Fibroblast of mammary gland (primary cell): ENCODE data around the gene OSMR.
A peak's percentile ranks its signal among the peaks of the same experiment; 100 is the strongest.

Experiments used
- DNase-seq: peaks from one replicate; pipeline ENCODE4 v3.0.0-alpha.2; 2010; ENCODE audit warnings: low read depth
- H3K4me3 ChIP-seq: 2 replicates; pipeline ENCODE4 v1.5.1; 2011; ENCODE audit warnings: low read depth, mild to moderate bottlenecking, low read length, moderate library complexity; ENCODE audit not compliant: control insufficient read depth
- TF ChIP-seq, protein P1 (sequence below): conservative IDR thresholded peaks from 2 replicates; pipeline ENCODE4 v1.5.1; 2011; ENCODE audit warnings: low read depth, low read length, inconsistent platforms; ENCODE audit not compliant: control insufficient read depth, insufficient read depth

The OSMR gene

GRCh38 chr5:38845526-38846378, at the start of gene OSMR:
OSMR (plus strand) TSS chr5:38846012; CDS start chr5:38869045, 23,033 bp downstream.
- peak within 1 kb of the TSS; percentile 94 for H3K4me3 ChIP-seq
- peak; percentile 98 for DNase-seq
- TF ChIP-seq, protein P1, sequence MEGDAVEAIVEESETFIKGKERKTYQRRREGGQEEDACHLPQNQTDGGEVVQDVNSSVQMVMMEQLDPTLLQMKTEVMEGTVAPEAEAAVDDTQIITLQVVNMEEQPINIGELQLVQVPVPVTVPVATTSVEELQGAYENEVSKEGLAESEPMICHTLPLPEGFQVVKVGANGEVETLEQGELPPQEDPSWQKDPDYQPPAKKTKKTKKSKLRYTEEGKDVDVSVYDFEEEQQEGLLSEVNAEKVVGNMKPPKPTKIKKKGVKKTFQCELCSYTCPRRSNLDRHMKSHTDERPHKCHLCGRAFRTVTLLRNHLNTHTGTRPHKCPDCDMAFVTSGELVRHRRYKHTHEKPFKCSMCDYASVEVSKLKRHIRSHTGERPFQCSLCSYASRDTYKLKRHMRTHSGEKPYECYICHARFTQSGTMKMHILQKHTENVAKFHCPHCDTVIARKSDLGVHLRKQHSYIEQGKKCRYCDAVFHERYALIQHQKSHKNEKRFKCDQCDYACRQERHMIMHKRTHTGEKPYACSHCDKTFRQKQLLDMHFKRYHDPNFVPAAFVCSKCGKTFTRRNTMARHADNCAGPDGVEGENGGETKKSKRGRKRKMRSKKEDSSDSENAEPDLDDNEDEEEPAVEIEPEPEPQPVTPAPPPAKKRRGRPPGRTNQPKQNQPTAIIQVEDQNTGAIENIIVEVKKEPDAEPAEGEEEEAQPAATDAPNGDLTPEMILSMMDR, result no peak

GRCh38 chr5:38796742-38797108, 49.1 kb upstream of the OSMR start:
- DNase-seq, result no peak
- H3K4me3 ChIP-seq, result no peak overlapping the region
- TF ChIP-seq, protein P1, result no peak

- DNase-seq, result no peak
- TF ChIP-seq, protein P1, result no peak
- no peak overlapping the region for H3K4me3 ChIP-seq
These were observed 48.0 kb upstream of the OSMR start for GRCh38 chr5:38797838-38798237.

DNA sequence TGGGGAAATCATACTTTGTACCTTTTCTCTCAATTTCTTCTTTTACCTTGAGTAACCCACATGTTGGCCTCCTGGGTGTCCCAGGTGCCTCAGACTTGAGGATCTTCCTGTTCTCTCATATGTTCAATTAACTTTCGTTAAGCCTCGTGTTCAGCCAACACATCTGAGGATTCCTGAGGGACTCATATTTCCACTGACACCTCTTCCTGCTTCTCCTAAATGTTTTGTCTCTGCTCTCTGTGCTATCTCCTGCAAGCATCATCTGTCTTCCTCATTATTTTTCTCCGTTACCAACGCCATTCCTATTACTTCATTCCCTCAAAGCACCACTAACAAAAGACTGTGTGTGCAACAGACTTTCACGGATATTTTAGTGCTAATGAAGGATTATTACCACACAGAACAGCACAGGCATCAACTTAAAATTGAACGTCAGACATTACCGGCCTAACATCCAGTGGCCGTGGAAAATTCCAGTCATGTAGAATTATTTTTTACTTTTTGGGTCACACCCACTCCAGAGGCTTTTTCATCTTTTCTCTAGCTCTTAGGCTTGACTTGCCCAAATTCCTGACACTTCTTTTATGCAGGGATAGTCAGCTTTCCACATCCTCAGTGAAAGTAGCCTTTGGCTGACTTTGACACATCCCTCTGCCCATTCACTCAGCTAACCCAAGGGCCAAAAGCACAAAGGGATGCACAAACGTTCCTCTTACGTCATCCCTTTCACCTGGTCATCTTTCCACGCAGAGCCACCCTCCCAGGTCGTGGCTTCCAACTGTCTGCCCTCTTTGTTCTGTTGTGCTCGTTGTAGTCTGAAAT, 46.0 kb upstream of the OSMR start:
- DNase-seq, result no peak
- no peak overlapping the region for H3K4me3 ChIP-seq
- TF ChIP-seq, protein P1, result no peak

- no peak for DNase-seq
- TF ChIP-seq, protein P1, result no peak
- H3K4me3 ChIP-seq, result no peak overlapping the region
These were observed 45.3 kb upstream of the OSMR start for GRCh38 chr5:38800515-38800914.

- no peak overlapping the region for H3K4me3 ChIP-seq
- no peak for DNase-seq
- TF ChIP-seq, protein P1, result no peak
These were observed 43.7 kb upstream of the OSMR start for GRCh38 chr5:38802125-38802524.
